Astrocyte of the cerebellum (primary cell): Measurements from ENCODE around the gene PPP5C.

Experiments used
- DNase-seq: peaks from one replicate; pipeline ENCODE4 v3.0.0-alpha.2; 2011; ENCODE audit warnings: low read depth
- H3K4me3 ChIP-seq: 2 replicates; pipeline ENCODE4 v1.5.1; 2011; ENCODE audit warnings: mild to moderate bottlenecking, low read depth, low read length, moderate library complexity
- in situ Hi-C: cut with HindIII; loops from 2 replicates; pipeline ENCODE4 v1.10.0; 2017; ENCODE audit warnings: low sequenced_read_pairs
- TF ChIP-seq, protein P1 (sequence below): IDR thresholded peaks from 2 replicates; pipeline ENCODE4 v1.5.1; 2012; ENCODE audit warnings: low read length, low read depth, moderate library complexity, mild to moderate bottlenecking; ENCODE audit errors: missing control alignments

PPP5C gene

DNA sequence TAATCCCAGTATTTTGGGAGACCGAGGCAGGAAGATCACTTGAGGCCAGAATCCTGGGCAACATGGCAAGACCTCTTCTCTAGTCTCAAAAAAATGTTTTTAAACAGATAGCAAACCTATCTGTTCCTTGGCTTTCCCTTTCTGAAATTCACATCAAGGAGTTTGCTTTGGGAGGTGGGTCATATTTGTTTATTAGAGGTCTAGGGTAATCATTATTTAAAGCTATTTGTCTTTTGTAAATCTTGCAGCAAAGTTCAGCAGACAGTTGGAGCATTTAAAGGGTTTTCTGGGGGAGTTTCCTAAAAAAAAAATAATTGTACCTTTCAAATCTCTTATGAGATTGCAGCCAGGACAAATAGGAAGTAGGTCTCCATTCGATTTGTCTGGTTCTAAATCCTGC is 17.5 kb downstream of the PPP5C start:
- no peak overlapping the region for H3K4me3 ChIP-seq
- no peak for DNase-seq
- TF ChIP-seq, protein P1, sequence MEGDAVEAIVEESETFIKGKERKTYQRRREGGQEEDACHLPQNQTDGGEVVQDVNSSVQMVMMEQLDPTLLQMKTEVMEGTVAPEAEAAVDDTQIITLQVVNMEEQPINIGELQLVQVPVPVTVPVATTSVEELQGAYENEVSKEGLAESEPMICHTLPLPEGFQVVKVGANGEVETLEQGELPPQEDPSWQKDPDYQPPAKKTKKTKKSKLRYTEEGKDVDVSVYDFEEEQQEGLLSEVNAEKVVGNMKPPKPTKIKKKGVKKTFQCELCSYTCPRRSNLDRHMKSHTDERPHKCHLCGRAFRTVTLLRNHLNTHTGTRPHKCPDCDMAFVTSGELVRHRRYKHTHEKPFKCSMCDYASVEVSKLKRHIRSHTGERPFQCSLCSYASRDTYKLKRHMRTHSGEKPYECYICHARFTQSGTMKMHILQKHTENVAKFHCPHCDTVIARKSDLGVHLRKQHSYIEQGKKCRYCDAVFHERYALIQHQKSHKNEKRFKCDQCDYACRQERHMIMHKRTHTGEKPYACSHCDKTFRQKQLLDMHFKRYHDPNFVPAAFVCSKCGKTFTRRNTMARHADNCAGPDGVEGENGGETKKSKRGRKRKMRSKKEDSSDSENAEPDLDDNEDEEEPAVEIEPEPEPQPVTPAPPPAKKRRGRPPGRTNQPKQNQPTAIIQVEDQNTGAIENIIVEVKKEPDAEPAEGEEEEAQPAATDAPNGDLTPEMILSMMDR: no peak
- in situ Hi-C loops: no loop called here

DNA sequence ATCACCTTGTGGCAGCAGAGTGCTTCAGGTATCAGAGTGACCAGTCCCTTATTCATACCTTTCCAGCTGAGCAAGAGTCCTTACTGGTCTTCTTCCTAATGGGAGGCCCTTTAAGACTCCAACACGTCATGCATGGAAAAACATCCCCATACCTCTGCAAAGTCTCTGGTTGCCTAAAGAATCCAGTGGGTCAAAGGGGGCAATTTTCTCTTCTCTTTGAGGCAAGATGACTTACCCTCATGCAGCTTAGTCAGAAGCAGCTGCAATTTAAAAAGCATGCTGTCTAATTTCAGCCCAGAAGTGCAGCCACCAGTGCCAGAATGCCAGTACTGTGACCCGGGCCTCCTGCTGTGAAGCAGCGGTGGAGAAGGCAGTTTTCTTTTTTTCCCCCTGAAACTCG is 18.7 kb downstream of the PPP5C start:
- DNase-seq: no peak
- no peak overlapping the region for H3K4me3 ChIP-seq
- in situ Hi-C loops: no loop called here
- TF ChIP-seq, protein P1: no peak

DNA sequence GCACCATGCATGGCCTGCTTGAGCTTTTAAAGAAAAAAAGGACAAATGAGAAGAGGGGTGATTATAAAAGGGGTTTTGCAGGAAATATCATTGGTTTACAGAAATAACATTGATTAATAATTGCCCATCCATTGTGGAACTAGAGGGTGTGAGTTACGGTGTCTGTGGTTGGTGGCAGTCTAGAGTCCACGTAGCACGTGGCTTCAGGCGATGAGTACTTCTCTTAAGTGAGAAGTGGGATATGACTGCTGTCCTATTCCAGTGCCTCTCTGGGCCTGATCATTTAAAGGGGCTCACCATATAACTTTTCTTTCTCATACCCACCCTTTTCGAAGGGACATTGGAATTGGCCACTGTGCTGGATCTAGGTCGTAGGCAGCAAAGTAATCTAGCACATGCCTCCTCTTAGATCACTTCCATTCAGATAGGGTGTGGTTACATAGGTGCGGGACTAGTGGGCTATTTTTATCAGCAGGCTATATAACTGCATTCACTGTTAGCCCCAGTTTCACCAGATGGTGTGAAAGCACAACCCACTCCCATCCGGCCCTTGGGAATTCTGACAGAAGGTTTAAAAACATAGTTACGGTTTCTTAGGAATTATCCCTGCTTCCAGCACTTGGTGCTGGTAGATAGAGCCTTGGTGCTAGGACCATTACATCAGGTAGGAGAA is 19.9 kb downstream of the PPP5C start:
- in situ Hi-C loops: no loop called here
- no peak for DNase-seq

DNA sequence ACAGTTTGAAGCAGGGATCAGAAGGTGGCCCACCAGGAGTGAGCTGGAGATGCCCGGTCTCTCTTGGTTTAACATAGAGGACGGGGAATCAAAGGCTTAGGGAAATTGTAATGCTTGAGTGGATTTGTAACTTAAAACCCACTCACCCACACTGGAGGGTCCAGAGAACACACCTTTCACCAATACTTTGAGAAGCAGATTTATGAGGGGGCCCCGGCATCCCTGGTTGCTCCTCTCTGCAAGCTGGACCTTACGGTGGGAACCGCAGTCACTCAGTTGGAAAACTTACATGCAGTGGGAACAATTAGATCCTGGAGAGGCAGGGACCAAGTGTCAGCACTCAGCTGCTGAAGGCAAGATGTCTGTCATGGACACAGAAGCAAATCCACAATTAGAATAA is 20.5 kb downstream of the PPP5C start:
- in situ Hi-C loops: no loop called here

More for the DNA sequence above, 19.9 kb downstream of the PPP5C start:
- TF ChIP-seq, protein P1: no peak
- no peak overlapping the region for H3K4me3 ChIP-seq

DNA sequence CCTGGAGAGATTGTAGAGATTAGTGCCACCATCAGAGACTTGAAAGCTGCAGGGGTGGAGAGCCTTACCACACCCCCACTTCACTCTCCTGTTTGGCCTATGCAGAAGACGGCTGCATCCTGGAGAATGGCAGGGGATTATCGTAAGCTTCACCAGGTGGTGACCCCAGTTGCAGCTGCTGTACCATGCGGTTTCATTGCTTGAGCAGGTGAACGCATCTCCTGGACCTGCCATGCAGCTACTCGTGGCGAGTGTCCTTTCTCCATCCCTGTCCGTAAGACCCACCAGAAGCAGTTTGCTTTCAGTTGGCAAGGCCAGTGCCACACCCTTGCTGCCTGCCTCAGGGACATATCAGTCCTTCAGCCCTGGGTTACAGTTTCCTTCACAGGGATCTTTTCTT is 21.2 kb downstream of the PPP5C start:
- DNase-seq: no peak
- TF ChIP-seq, protein P1: no peak
- no peak overlapping the region for H3K4me3 ChIP-seq
- in situ Hi-C loops: no loop called here

More for the DNA sequence above, 20.5 kb downstream of the PPP5C start:
- TF ChIP-seq, protein P1: no peak
- H3K4me3 ChIP-seq: no peak overlapping the region
- DNase-seq: no peak

DNA sequence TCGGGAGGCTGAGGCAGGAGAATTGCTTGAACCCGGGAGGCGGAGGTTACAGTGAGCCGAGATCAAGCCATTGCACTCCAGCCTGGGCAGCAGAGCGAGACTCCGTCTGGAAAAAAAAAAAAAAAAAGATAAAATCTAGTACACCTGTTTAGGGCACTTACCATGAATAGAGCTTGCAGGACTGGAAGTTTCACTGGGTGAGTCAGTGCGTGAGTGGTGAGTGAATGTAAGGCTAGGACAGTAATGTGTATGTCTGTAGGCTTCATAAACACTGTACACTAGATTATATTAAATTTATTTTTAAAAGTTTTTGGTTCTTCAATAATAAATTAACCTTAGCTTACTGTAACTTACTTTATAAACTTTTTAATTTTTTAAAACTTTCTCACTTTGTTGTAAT is 22.9 kb downstream of the PPP5C start:
- TF ChIP-seq, protein P1: no peak
- H3K4me3 ChIP-seq: no peak overlapping the region
- in situ Hi-C loops: no loop called here
- no peak for DNase-seq
